SK-N-SH (cell line): ENCODE measurements around the gene ABCA4. TPM values are rescaled to one million over a fixed set of nuclear protein-coding genes. Genes with fewer than 3 reads are reported as not detected.

Experiments used
- CTCF ChIA-PET: fragments of 300-600, 350-600 bp; formaldehyde crosslinking; extraction: SDS; loops from one replicate; lab custom pipeline; 2021; lab: Yijun Ruan, JAX
- POLR2A ChIA-PET: fragments of 350-600 bp; sonication (Branson Sonifier 250); formaldehyde crosslinking; extraction: SDS; loops from one replicate; lab custom pipeline; 2020; ENCODE audit warnings: antibody characterized with exemption, inconsistent platforms; lab: Yijun Ruan, JAX
- DNase-seq: peaks from one replicate; pipeline ENCODE4 v3.0.0; 2012
- H2AFZ ChIP-seq: fragments of 200-600 bp; sonication (generic); 2 replicates; pipeline ENCODE4 v1.8.1; 2016; ENCODE audit warnings: antibody characterized with exemption, mild to moderate bottlenecking, low read depth
- H3F3A ChIP-seq: fragments of 200-600 bp; sonication (generic); replicated peaks from 2 replicates; pipeline ENCODE3; 2016; ENCODE audit warnings: antibody characterized with exemption, mild to moderate bottlenecking; ENCODE audit not compliant: insufficient read depth
- H3K27ac ChIP-seq, 2 experiments: fragments of 200-500 bp in 1 of 2; fragments of 200-600 bp in 1 of 2; sonication (Bioruptor generic) in 1 of 2; sonication (generic), shearing (Covaris generic) in 1 of 2; 2 replicates each; pipeline versions ENCODE4 v1.5.1 to v1.6.1; 2014 to 2016; ENCODE audit warnings: low read depth in 2 of 2, inconsistent platforms in 1 of 2, low read length in 1 of 2, mild to moderate bottlenecking in 1 of 2, mixed read lengths in 1 of 2
- H3K27me3 ChIP-seq: fragments of 200-600 bp; sonication (generic), shearing (Covaris generic); 2 replicates; pipeline ENCODE4 v1.6.1; 2016; ENCODE audit warnings: mixed run types; ENCODE audit not compliant: insufficient read depth
- H3K36me3 ChIP-seq, 2 experiments: fragments of 200-500 bp in 1 of 2; fragments of 200-600 bp in 1 of 2; sonication (Bioruptor generic) in 1 of 2; sonication (generic) in 1 of 2; replicated peaks in 1 of 2; 2 replicates each; pipeline versions ENCODE3 to v1.5.1; 2014 to 2016; ENCODE audit warnings: low read length in 1 of 2, mild to moderate bottlenecking in 1 of 2; ENCODE audit not compliant: insufficient read depth in 2 of 2, control insufficient read depth in 1 of 2
- H3K4me1 ChIP-seq, 2 experiments: fragments of 200-500 bp in 1 of 2; fragments of 200-600 bp in 1 of 2; sonication (Bioruptor generic) in 1 of 2; sonication (generic), shearing (Covaris generic) in 1 of 2; 2 replicates each; pipeline versions ENCODE4 v1.5.1 to v1.6.1; 2014 to 2016; ENCODE audit warnings: low read depth in 1 of 2, low read length in 1 of 2, mixed run types in 1 of 2; ENCODE audit not compliant: insufficient read depth in 2 of 2, control insufficient read depth in 1 of 2
- H3K4me2 ChIP-seq: fragments of 200-600 bp; sonication (generic), shearing (Covaris generic); 2 replicates; pipeline ENCODE4 v1.6.1; 2017; ENCODE audit warnings: mixed run types
- H3K4me3 ChIP-seq, 2 experiments: fragments of 200-500 bp in 1 of 2; fragments of 200-600 bp in 1 of 2; sonication (Bioruptor generic) in 1 of 2; sonication (generic), shearing (Covaris generic) in 1 of 2; 2 replicates each; pipeline versions ENCODE4 v1.5.1 to v1.8.1; 2014 to 2016; ENCODE audit warnings: low read depth in 2 of 2, inconsistent platforms in 1 of 2, low read length in 1 of 2, mild to moderate bottlenecking in 1 of 2, mixed read lengths in 1 of 2, moderate library complexity in 1 of 2
- H3K79me2 ChIP-seq: fragments of 200-600 bp; sonication (generic); 2 replicates; pipeline ENCODE4 v1.8.1; 2017; ENCODE audit warnings: mild to moderate bottlenecking; ENCODE audit not compliant: insufficient read depth
- H3K9ac ChIP-seq: fragments of 200-600 bp; sonication (generic); 2 replicates; pipeline ENCODE4 v1.6.1; 2017; ENCODE audit warnings: mixed run types
- H3K9me2 ChIP-seq: fragments of 200-600 bp; sonication (generic); 2 replicates; pipeline ENCODE4 v1.6.1; 2017; ENCODE audit warnings: mixed run types
- H3K9me3 ChIP-seq: fragments of 200-600 bp; sonication (generic); 2 replicates; pipeline ENCODE4 v1.6.1; 2017; ENCODE audit warnings: mixed run types, mild to moderate bottlenecking, moderate library complexity
- H4K20me1 ChIP-seq: fragments of 200-600 bp; sonication (generic); 2 replicates; pipeline ENCODE4 v1.6.1; 2017; ENCODE audit warnings: mild to moderate bottlenecking, mixed run types; ENCODE audit not compliant: insufficient read depth
- ELF1 ChIP-seq: IDR thresholded peaks from 2 replicates; pipeline ENCODE4 v1.4.0; 2012
- EP300 ChIP-seq, 2 experiments: IDR thresholded peaks; 2 replicates each; pipeline versions ENCODE4 v1.4.0 to v1.6.1; 2012; ENCODE audit warnings: borderline replicate concordance in 1 of 2, low read depth in 1 of 2, low read length in 1 of 2
- EZH2phosphoT487 ChIP-seq: fragments of 200-600 bp; sonication (generic); IDR thresholded peaks from 2 replicates; pipeline ENCODE4 v1.6.1; 2017; ENCODE audit warnings: low read depth, mixed run types, mild to moderate bottlenecking, antibody characterized with exemption, moderate library complexity, borderline replicate concordance
- FOXJ3 ChIP-seq: sonication (generic); formaldehyde crosslinking; IDR thresholded peaks from 2 replicates; pipeline ENCODE4 v1.5.1; 2020; ENCODE audit warnings: mild to moderate bottlenecking, missing genetic modification reagents
- FOXM1 ChIP-seq: IDR thresholded peaks from 2 replicates; pipeline ENCODE4 v1.4.0; 2012; ENCODE audit warnings: low read depth, mild to moderate bottlenecking
- GABPA ChIP-seq: IDR thresholded peaks from 2 replicates; pipeline ENCODE4 v1.4.0; 2012; ENCODE audit warnings: low read depth, mild to moderate bottlenecking
- GATA2 ChIP-seq: sonication (generic); formaldehyde crosslinking; IDR thresholded peaks from 2 replicates; pipeline ENCODE4 v1.5.0; 2020; ENCODE audit warnings: mild to moderate bottlenecking, missing genetic modification reagents
- MEF2A ChIP-seq: IDR thresholded peaks from 2 replicates; pipeline ENCODE4 v1.4.0; 2012; ENCODE audit warnings: low read depth, borderline replicate concordance
- MXI1 ChIP-seq: IDR thresholded peaks from 2 replicates; pipeline ENCODE4 v1.6.1; 2012; ENCODE audit warnings: mild to moderate bottlenecking, low read depth, low read length, improper control_type of control experiment
- NFIC ChIP-seq: IDR thresholded peaks from 2 replicates; pipeline ENCODE4 v1.4.0; 2012; ENCODE audit warnings: borderline replicate concordance
- NRF1 ChIP-seq: IDR thresholded peaks from 2 replicates; pipeline ENCODE4 v1.6.1; 2012; ENCODE audit warnings: low read depth, mild to moderate bottlenecking, low read length
- POLR2AphosphoS5 ChIP-seq: IDR thresholded peaks from 2 replicates; pipeline ENCODE4 v1.6.1; 2012; ENCODE audit warnings: low read depth, low read length
- RFX5 ChIP-seq: IDR thresholded peaks from 2 replicates; pipeline ENCODE4 v1.6.1; 2012; ENCODE audit warnings: mild to moderate bottlenecking, improper control_type of control experiment, low read length
- SIN3A ChIP-seq: IDR thresholded peaks from 2 replicates; pipeline ENCODE4 v1.6.1; 2012; ENCODE audit warnings: low read depth, mild to moderate bottlenecking, low read length, moderate library complexity, borderline replicate concordance
- TCF12 ChIP-seq: IDR thresholded peaks from 2 replicates; pipeline ENCODE4 v1.4.0; 2012
- TEAD4 ChIP-seq: IDR thresholded peaks from 2 replicates; pipeline ENCODE4 v1.4.0; 2012; ENCODE audit warnings: mild to moderate bottlenecking, borderline replicate concordance; ENCODE audit not compliant: insufficient read depth
- WGBS: methylation state at CpG from one replicate; pipeline ENCODE4 v1.1.6; 2017; ENCODE audit warnings: low lambda C conversion rate; 5-methylcytosine and 5-hydroxymethylcytosine counted together
- polyA plus RNA-seq, 3 experiments: library from polyadenylated mRNA; depleted of rRNA; stranded (reverse); fragments of >200 nt; gene quantifications; 2 replicates each; pipeline ENCODE4 v1.2.3, GENCODE V29; 2012
- TF ChIP-seq, protein P1 (sequence below): IDR thresholded peaks from 2 replicates; pipeline ENCODE4; 2012
- TF ChIP-seq, protein P2 (sequence below): fragments of 200-600 bp; sonication (generic); IDR thresholded peaks from 2 replicates; pipeline ENCODE4 v1.6.1; 2017; ENCODE audit warnings: antibody characterized with exemption, mild to moderate bottlenecking, moderate library complexity
- TF ChIP-seq, protein P3 (sequence below): IDR thresholded peaks from 2 replicates; pipeline ENCODE4 v1.4.0; 2012; ENCODE audit warnings: low read depth

ABCA4 gene
- polyA plus RNA-seq, 1 of the 3 experiments (the other 2 are of a cell fraction) = 0.03 TPM

DNA sequence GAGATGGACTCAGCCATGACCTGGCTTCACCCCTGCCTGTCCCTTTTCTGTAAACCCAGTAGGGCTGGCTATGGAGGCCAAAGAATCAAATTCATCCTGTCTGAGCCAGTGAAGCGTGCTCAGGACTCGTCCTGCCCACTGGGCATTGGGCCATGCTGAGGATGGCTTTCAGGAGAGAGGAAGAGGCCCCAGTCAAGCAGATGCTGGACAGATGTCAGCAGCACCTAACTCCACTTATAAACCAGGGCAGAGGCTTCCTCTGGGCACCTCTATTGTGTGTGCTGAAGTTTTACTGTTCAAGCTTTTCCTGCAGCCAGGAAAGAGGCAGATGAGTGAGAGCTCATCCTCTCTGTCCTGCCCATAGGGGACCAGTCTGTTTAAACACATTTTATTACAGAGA lies 114.3 kb downstream of the ABCA4 start:
- WGBS = 100% methylated on average over 1 of the region's 2 CpGs
- Histone ChIP-seq H2AFZ (no peak overlapping the region), H3K9ac (no peak overlapping the region), H3K36me3 (no peaks in the 10 kb centered on the region), H3F3A (no peaks in the 10 kb centered on the region), H3K4me2 (no peak overlapping the region), H3K27ac (no peak overlapping the region), H4K20me1 (no peaks in the 10 kb centered on the region), H3K79me2 (no peaks in the 10 kb centered on the region), H3K4me1 (peaks cover 0 to 9% of the 10 kb centered on the region in 2 experiments; a peak in 1 of 4 replicates), H3K9me3 (no peaks in the 10 kb centered on the region), H3K27me3 (no peaks in the 10 kb centered on the region), H3K4me3 (no peak overlapping the region), H3K9me2 (no peaks in the 10 kb centered on the region)
- no peak for DNase-seq
- TF ChIP-seq EP300 (IDR thresholded peaks at IDR 0.05; ENCODE audit: borderline replicate concordance in 1 of 2, low read depth in 1 of 2, low read length in 1 of 2) (no peak), POLR2AphosphoS5 (no peak), FOXM1 (no peak), NFIC (no peak), FOXJ3 (CRISPR knock-in tag) (no peak), NRF1 (no peak), TEAD4 (no peak), ELF1 (no peak), EZH2phosphoT487 (no peak), SIN3A (no peak), MEF2A (no peak), GATA2 (CRISPR knock-in tag) (no peak), MXI1 (no peak), TCF12 (no peak), RFX5 (no peak), GABPA (no peak)
- TF ChIP-seq, protein P1, sequence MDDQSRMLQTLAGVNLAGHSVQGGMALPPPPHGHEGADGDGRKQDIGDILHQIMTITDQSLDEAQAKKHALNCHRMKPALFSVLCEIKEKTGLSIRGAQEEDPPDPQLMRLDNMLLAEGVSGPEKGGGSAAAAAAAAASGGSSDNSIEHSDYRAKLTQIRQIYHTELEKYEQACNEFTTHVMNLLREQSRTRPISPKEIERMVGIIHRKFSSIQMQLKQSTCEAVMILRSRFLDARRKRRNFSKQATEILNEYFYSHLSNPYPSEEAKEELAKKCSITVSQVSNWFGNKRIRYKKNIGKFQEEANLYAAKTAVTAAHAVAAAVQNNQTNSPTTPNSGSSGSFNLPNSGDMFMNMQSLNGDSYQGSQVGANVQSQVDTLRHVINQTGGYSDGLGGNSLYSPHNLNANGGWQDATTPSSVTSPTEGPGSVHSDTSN = no peak
- TF ChIP-seq, protein P2, sequence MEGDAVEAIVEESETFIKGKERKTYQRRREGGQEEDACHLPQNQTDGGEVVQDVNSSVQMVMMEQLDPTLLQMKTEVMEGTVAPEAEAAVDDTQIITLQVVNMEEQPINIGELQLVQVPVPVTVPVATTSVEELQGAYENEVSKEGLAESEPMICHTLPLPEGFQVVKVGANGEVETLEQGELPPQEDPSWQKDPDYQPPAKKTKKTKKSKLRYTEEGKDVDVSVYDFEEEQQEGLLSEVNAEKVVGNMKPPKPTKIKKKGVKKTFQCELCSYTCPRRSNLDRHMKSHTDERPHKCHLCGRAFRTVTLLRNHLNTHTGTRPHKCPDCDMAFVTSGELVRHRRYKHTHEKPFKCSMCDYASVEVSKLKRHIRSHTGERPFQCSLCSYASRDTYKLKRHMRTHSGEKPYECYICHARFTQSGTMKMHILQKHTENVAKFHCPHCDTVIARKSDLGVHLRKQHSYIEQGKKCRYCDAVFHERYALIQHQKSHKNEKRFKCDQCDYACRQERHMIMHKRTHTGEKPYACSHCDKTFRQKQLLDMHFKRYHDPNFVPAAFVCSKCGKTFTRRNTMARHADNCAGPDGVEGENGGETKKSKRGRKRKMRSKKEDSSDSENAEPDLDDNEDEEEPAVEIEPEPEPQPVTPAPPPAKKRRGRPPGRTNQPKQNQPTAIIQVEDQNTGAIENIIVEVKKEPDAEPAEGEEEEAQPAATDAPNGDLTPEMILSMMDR = no peak
- TF ChIP-seq, protein P3, sequence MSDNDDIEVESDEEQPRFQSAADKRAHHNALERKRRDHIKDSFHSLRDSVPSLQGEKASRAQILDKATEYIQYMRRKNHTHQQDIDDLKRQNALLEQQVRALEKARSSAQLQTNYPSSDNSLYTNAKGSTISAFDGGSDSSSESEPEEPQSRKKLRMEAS = no peak
- POLR2A ChIA-PET = no interaction called here
- CTCF ChIA-PET = interaction anchor here (0.9 to 2.4 kb wide), 2 partner anchors 33 to 55 kb away, joined by 3 to 11 read pairs; no protein-coding TSS in a partner anchor
